ENCODE measurements around the gene ANKRD42.

DNA sequence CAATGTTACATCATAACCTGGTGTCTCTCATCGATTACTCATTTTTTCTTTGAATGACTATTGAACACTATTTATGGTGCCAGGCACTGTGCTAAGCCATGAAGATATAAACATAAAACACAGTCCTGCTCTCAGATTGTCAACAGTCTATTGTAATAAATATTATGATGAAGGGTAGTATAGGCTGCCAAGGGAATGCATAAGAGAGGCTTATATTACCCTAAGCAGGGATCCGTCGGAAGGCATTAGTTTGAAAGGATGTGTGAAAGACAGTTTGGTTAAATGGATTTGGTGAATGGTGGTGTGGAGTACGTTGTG, 99.9 kb downstream of the ANKRD42 start:
- TF ChIP-seq, protein P1, sequence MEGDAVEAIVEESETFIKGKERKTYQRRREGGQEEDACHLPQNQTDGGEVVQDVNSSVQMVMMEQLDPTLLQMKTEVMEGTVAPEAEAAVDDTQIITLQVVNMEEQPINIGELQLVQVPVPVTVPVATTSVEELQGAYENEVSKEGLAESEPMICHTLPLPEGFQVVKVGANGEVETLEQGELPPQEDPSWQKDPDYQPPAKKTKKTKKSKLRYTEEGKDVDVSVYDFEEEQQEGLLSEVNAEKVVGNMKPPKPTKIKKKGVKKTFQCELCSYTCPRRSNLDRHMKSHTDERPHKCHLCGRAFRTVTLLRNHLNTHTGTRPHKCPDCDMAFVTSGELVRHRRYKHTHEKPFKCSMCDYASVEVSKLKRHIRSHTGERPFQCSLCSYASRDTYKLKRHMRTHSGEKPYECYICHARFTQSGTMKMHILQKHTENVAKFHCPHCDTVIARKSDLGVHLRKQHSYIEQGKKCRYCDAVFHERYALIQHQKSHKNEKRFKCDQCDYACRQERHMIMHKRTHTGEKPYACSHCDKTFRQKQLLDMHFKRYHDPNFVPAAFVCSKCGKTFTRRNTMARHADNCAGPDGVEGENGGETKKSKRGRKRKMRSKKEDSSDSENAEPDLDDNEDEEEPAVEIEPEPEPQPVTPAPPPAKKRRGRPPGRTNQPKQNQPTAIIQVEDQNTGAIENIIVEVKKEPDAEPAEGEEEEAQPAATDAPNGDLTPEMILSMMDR (conservative IDR thresholded peaks at IDR 0.05; ENCODE audit: low read length): no peak
- no peak for TF ChIP-seq EZH2phosphoT487 (IDR thresholded peaks at IDR 0.05; ENCODE audit: borderline replicate concordance)
